HG02970 (cell line): Measurements from ENCODE around the gene NXT1.
"Not testable (repeated sequence)": the region's sequence is repeated elsewhere in the genome, so short reads cannot be mapped to it uniquely, and the experiment has no call there.

Experiments
- ATAC-seq: cut with Tn5 transposase; IDR thresholded peaks from one replicate; pipeline ENCODE4 v1.9.1; 2021; ENCODE audit warnings: mild to moderate bottlenecking, moderate library complexity, moderate number of reproducible peaks; ENCODE audit not compliant: unreplicated experiment, low FRiP score

NXT1 gene

GRCh38 chr20:23350196-23350903 lies at the start of gene NXT1:
TSS of gene NXT1 (plus strand) at chr20:23350791. CDS start at chr20:23354042, 3,251 bp downstream.
- peak; percentile 91 for ATAC-seq

DNA sequence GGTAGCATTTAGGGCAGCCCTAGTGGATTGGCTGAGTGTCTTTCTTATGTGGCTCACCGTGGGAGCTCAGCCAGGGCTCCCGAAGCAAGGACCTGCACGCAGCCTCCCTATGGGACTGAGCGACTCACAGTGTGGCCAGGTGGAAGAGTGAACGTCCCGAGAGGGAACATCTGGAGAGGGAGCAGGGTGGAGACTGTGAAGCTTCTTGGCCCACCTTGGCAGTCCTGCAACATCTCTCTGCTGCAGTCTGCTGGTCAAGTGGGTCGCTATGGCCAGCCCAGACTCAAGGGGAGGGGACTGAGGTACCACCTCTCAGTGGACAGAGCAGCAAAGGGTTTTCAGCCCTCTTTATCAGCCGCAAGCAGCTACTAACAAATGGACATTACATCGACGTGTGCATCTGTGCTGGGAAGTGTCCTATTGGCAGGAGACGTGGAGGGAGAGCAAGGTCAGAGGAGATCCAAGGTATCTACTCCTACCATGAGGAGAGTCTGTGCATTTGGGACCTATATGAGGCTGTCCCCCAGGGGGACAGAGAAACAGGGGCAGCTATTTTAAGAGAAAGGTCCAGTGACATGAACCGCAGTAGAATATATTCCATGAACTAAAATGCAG lies 49.0 kb upstream of the NXT1 start:
- ATAC-seq, result no peak

GRCh38 chr20:23302386-23302785 lies 48.2 kb upstream of the NXT1 start:
- no peak for ATAC-seq

- no peak for ATAC-seq
Observed at GRCh38 chr20:23302801-23303200, 47.8 kb upstream of the NXT1 start.

- no peak for ATAC-seq
Observed at GRCh38 chr20:23303325-23304102, 47.1 kb upstream of the NXT1 start.

- ATAC-seq, result no peak
Observed at GRCh38 chr20:23304616-23305015, 46.0 kb upstream of the NXT1 start.

DNA sequence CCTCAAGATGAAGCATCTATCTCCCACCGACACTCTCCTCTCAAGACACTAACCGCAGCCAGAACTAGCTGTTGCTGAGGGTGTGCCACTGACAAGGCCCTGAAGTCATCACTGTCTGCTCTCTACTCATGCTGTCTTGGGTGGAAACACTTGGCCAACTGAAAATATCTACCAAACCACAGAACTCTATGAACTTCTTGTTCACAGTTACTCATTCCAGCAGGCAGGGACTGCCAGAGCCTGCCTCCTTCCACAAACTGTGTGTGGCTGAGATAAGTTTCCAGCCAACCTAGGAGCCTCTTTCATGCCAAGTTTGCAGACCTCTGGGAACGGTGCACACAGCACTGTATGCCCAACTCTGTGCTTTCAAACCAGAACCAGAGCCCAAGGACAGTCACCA lies 45.5 kb upstream of the NXT1 start:
- no peak for ATAC-seq

DNA sequence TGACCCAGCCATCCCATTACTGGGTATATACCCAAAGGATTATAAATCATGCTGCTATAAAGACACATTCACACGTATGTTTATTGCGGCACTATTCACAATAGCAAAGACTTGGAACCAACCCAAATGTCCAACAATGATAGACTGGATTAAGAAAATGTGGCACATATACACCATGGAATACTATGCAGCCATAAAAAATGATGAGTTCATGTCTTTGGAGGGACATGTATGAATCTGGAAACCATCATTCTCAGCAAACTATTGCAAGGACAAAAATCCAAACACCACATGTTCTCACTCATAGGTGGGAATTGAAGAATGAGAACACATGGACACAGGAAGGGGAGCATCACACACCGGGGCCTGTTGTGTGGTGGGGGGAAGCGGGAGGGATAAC lies 43.2 kb upstream of the NXT1 start:
- ATAC-seq, result not testable (repeated sequence)

GRCh38 chr20:23308024-23308423 lies 42.6 kb upstream of the NXT1 start:
- no peak for ATAC-seq

GRCh38 chr20:23308908-23309307 lies 41.7 kb upstream of the NXT1 start:
- ATAC-seq, result no peak

- no peak for ATAC-seq
Observed at GRCh38 chr20:23309781-23310180, 40.8 kb upstream of the NXT1 start.

DNA sequence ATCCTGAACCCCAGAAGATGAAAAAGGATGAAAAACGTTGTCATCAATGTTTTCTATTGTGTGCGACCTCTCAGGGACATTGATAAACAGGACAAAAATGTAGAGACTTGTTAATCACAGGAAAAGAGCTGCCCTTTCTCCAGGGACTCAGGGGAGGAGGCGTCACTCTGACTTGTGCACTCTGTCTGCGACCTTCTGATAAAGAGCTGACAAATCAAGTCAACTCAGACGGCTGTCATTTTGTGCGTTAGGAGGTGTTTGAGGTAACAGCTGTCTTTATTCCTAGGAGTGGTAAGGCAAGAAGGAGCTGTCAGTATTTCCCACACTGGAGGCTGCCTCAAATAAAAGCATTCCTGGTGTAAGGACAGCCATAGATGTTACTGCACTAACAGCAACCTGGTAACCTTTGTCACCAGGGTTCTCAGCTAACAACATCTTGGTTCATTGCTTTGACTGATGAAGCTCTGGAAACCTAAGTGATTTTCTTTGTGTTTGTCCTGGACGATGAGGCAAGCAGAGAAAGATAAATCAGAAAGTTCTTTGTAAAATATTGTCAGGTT lies 38.6 kb upstream of the NXT1 start:
- ATAC-seq, result no peak

GRCh38 chr20:23313271-23313670 lies 37.3 kb upstream of the NXT1 start:
- ATAC-seq, result no peak

- no peak for ATAC-seq
Observed at GRCh38 chr20:23314699-23315098, 35.9 kb upstream of the NXT1 start.

- no peak for ATAC-seq
Observed at GRCh38 chr20:23315099-23315498, 35.5 kb upstream of the NXT1 start.

DNA sequence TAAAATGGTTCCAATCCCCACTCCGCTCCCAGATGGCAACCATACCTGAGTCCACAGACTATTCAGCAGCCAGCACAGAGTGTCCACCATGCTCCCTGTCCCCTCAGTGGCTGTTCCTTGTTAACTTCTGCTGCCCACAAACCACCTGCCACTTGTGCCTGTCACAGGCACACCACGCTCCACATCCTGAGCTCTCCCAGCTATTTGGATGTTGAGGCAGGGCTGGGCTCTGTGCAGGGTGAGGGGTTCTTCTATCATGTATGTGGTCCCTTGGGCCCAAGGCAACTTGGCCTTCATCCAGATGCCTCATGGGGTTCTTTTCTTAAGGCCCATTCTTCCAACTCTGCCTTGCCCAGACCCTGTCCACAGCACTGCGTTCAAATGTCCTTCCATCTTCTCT lies 34.0 kb upstream of the NXT1 start:
- no peak for ATAC-seq

DNA sequence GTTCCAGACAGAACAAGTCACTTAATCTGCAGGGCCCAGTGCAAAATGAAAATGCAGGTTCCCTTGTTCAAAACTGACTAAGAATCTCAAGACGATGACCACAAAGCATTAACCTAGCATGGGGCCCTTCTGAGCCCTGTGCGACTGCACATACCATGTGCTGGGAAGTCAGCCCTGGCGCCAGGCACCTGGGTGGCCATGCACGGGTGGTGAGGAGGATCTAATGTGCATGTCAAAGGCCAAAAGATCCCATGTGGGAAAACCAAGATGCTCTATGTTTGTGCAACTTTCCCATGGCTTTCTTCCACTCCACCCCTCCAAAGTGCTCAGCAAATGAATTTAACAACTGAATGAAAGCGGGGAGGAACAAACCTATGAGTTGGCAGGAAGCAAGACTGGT lies 33.5 kb upstream of the NXT1 start:
- no peak for ATAC-seq

GRCh38 chr20:23318347-23318746 lies 32.2 kb upstream of the NXT1 start:
- no peak for ATAC-seq

DNA sequence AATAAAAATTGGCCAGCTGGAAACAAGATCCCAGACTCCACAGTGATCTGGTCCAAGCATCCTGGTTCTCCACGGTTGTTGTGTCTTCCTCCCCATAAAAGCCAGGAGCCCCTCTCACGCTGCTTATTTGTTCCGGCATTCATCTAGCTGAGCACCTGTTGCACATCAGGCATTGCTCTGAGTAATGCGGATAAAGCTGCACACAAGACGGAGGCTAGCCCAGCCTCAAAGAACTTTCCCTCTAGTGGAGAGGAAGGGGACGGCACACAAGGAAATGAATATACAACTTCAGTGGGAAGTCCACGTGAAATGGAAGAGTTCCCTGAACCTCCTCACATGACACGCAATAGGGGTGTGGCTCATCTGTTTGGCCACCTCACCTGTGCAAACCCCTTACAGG lies 30.3 kb upstream of the NXT1 start:
- no peak for ATAC-seq

GRCh38 chr20:23325107-23325506 lies 25.5 kb upstream of the NXT1 start:
- no peak for ATAC-seq

GRCh38 chr20:23326774-23327173 lies 23.8 kb upstream of the NXT1 start:
- no peak for ATAC-seq
